ENCODE measurements around the gene KRTAP10-12. TPM values are rescaled to one million over a fixed set of nuclear protein-coding genes. Genes with fewer than 3 reads are reported as not detected.
"Not testable (repeated sequence)": the region's sequence is repeated elsewhere in the genome, so short reads cannot be mapped to it uniquely, and the experiment has no call there.

Gene KRTAP10-12
- total RNA-seq, 4 donors from 2014 or later = not detected

- WGBS = 77% methylated on average over 10 of the region's 23 CpGs
- no peaks in the 10 kb centered on the region for H3K36me3 ChIP-seq
- H3K27me3 ChIP-seq = peaks cover 0 to 26% (median 0%) of the 10 kb centered on the region in 4 donors
- TF ChIP-seq POLR2A (IDR thresholded peaks at IDR 0.05; ENCODE audit: low read depth) (no peak), CTCF (IDR thresholded peaks at IDR 0.05) (no peak), EP300 (IDR thresholded peaks at IDR 0.05) (no peak), POLR2AphosphoS5 (IDR thresholded peaks at IDR 0.05) (no peak)
- no peak within 1 kb of the TSS for H3K27ac ChIP-seq (replicated peaks in 1 of 4)
- no peak for DNase-seq (ENCODE audit: extremely low spot score)
- no peaks in the 10 kb centered on the region for H3K9me3 ChIP-seq
- H3K4me1 ChIP-seq = no peaks in the 10 kb centered on the region
- intact Hi-C loops (cut with DNase I) = no loop called here
- no peak within 1 kb of the TSS for H3K4me3 ChIP-seq
Measured at GRCh38 chr21:44681861-44682579, 15.0 kb upstream of the KRTAP10-12 start, which contains the start of gene KRTAP12-1. TSS of gene KRTAP12-1 (minus strand) at chr21:44682163. CDS start at chr21:44682123, 40 bp downstream.

- no peaks in the 10 kb centered on the region for H3K36me3 ChIP-seq
- WGBS = 87% methylated on average over 14 of the region's 15 CpGs
- H3K27me3 ChIP-seq = peaks cover 0 to 32% (median 0%) of the 10 kb centered on the region in 4 donors
- no peaks in the 10 kb centered on the region for H3K9me3 ChIP-seq
- TF ChIP-seq CTCF (IDR thresholded peaks at IDR 0.05) = no peak
- H3K4me3 ChIP-seq = no peak overlapping the region
- intact Hi-C loops (cut with DNase I) = no loop called here
- H3K27ac ChIP-seq (replicated peaks in 1 of 4) = no peak overlapping the region
- H3K4me1 ChIP-seq = no peaks in the 10 kb centered on the region
- DNase-seq (ENCODE audit: extremely low spot score) = peak; percentile 84
Measured at GRCh38 chr21:44682580-44683151, 14.3 kb upstream of the KRTAP10-12 start.

GRCh38 chr21:44684077-44684476 is 12.9 kb upstream of the KRTAP10-12 start:
- peaks cover 0 to 46% (median 0%) of the 10 kb centered on the region in 4 donors for H3K27me3 ChIP-seq
- no peaks in the 10 kb centered on the region for H3K36me3 ChIP-seq
- H3K27ac ChIP-seq (replicated peaks in 1 of 4) = no peak overlapping the region
- no peaks in the 10 kb centered on the region for H3K4me1 ChIP-seq
- TF ChIP-seq POLR2A (IDR thresholded peaks at IDR 0.05; ENCODE audit: low read depth) (no peak), POLR2AphosphoS5 (IDR thresholded peaks at IDR 0.05) (no peak), CTCF (IDR thresholded peaks at IDR 0.05) (no peak), EP300 (IDR thresholded peaks at IDR 0.05) (no peak)
- H3K4me3 ChIP-seq = no peak overlapping the region
- 76% methylated on average over 7 of the region's 7 CpGs for WGBS
- intact Hi-C loops (cut with DNase I) = no loop called here
- DNase-seq (ENCODE audit: extremely low spot score) = no peak
- no peaks in the 10 kb centered on the region for H3K9me3 ChIP-seq

GRCh38 chr21:44684483-44684882 is 12.5 kb upstream of the KRTAP10-12 start:
- intact Hi-C loops (cut with DNase I) = no loop called here
- no peak for DNase-seq (ENCODE audit: extremely low spot score)
- H3K27ac ChIP-seq (replicated peaks in 1 of 4) = no peak overlapping the region
- TF ChIP-seq POLR2A (IDR thresholded peaks at IDR 0.05; ENCODE audit: low read depth) = no peak
- no peak for TF ChIP-seq EP300 (IDR thresholded peaks at IDR 0.05)
- no peak for TF ChIP-seq POLR2AphosphoS5 (IDR thresholded peaks at IDR 0.05)
- TF ChIP-seq CTCF (IDR thresholded peaks at IDR 0.05) = no peak
- no peaks in the 10 kb centered on the region for H3K4me1 ChIP-seq
- H3K4me3 ChIP-seq = no peak overlapping the region
- 71% methylated on average over 6 of the region's 6 CpGs for WGBS
- peaks cover 0 to 46% (median 0%) of the 10 kb centered on the region in 4 donors for H3K27me3 ChIP-seq
- H3K9me3 ChIP-seq = no peaks in the 10 kb centered on the region
- no peaks in the 10 kb centered on the region for H3K36me3 ChIP-seq

GRCh38 chr21:44685050-44685449 is 11.9 kb upstream of the KRTAP10-12 start:
- H3K4me3 ChIP-seq; intact Hi-C loops (cut with DNase I); H3K27ac ChIP-seq (replicated peaks in 1 of 4); H3K9me3 ChIP-seq; H3K4me1 ChIP-seq; H3K36me3 ChIP-seq: not testable (repeated sequence)
- no CpG with 5 or more reads among the region's 6 CpGs for WGBS
- peak; percentile 81 for DNase-seq (ENCODE audit: extremely low spot score)
- H3K27me3 ChIP-seq = peaks cover 0 to 46% (median 0%) of the 10 kb centered on the region in 4 donors
